Muscle of leg (tissue), 11 donors: ENCODE results near the gene HMGN2. TPM values are rescaled to one million over a fixed set of nuclear protein-coding genes. Genes with fewer than 3 reads are reported as not detected.
"Not testable (repeated sequence)": the region's sequence is repeated elsewhere in the genome, so short reads cannot be mapped to it uniquely, and the experiment has no call there.

Source experiments
- DNase-seq: peaks from one replicate; pipeline ENCODE4 v3.0.0; 2013
- H3K27ac ChIP-seq: one replicate; pipeline ENCODE4 v1.5.1; 2013; ENCODE audit warnings: mild to moderate bottlenecking, low read length, control low read depth
- H3K27me3 ChIP-seq: one replicate; pipeline ENCODE4 v1.6.1; 2013; ENCODE audit warnings: low read length; ENCODE audit not compliant: control insufficient read depth, insufficient read depth
- H3K36me3 ChIP-seq: one replicate; pipeline ENCODE4 v1.6.1; 2013; ENCODE audit warnings: low read length; ENCODE audit not compliant: control insufficient read depth, insufficient read depth
- H3K4me1 ChIP-seq: one replicate; pipeline ENCODE4 v1.6.1; 2013; ENCODE audit warnings: low read length; ENCODE audit not compliant: control insufficient read depth, insufficient read depth
- H3K4me3 ChIP-seq: one replicate; pipeline ENCODE4 v1.5.1; 2013; ENCODE audit warnings: low read length, control low read depth
- H3K9me3 ChIP-seq: replicated peaks from 2 replicates; pipeline ENCODE4 v1.6.1; 2013; ENCODE audit warnings: low read depth, low read length; ENCODE audit not compliant: control insufficient read depth
- WGBS: methylation state at CpG from one replicate; pipeline ENCODE4 v1.1.5; 2013; ENCODE audit warnings: missing lambda C conversion rate; ENCODE audit not compliant: insufficient coverage; 5-methylcytosine and 5-hydroxymethylcytosine counted together
- polyA plus RNA-seq, 8 donors: library from polyadenylated mRNA; unstranded; fragments of 120-200 nt; gene quantifications; one replicate each; pipeline versions ENCODE4 v1.2.1 to v1.2.3, GENCODE V29; 2013; ENCODE audit warnings: inconsistent platforms in 1 of 8, low replicate concordance in 1 of 8; ENCODE audit not compliant: insufficient read length in 8 of 8, insufficient read depth in 1 of 8
- total RNA-seq: library from RNA; stranded (reverse); fragments of 120-200 nt; gene quantifications from one replicate; pipeline ENCODE4 v1.2.4, GENCODE V29; 2013

The HMGN2 gene
- total and polyA plus RNA-seq, 9 donors, result 478 to 912 (median 750) TPM

DNA sequence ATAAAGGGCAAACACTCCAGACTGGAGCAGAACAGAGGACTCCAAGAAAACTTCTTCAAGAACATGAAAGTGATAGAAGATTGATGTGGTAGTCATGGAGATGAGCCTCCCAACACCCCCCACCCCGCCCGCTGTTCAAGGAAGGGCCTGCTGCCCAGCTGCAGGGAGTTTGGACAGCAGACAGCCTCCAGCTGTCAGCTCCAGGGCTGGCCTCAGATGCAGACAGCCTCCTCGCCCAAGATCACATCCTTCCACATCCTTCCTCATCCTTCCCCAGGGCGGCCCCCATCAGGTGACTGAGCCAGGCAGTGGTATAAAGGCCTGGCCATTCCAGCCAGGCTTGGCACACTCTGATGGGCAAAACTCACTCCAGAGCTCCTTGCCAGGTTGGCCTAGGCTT lies 24.6 kb downstream of the HMGN2 start:
- no peaks in the 10 kb centered on the region for H3K27me3 ChIP-seq
- peak; percentile 57 for DNase-seq

DNA sequence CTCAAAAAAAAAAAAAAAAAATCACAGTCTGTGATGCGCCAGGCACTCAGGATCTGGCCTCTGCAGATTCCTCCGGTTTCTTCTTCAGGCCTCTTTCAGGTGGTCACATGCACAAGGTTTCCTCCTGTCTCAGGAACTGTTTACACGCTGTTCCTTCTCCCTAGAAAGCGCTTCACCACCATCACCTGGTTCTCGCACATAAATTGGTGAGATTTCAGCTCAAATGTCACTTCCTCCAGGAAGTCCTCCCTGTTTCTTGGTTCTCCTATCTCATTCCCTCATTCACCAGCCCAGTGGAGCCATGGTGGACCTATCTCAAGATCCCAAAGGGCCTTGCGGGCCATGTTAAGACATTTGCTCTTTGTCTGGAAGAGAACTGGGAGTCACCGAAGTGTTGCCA lies 26.7 kb downstream of the HMGN2 start:
- no peak for DNase-seq
- Histone ChIP-seq H3K27me3 (no peaks in the 10 kb centered on the region), H3K4me1 (peaks cover 11% of the 10 kb centered on the region), H3K36me3 (no peaks in the 10 kb centered on the region), H3K9me3 (no peaks in the 10 kb centered on the region), H3K4me3 (no peak overlapping the region), H3K27ac (no peak overlapping the region)
- 88% methylated on average over 4 of the region's 7 CpGs for WGBS

More for the DNA sequence above, 24.6 kb downstream of the HMGN2 start:
- Histone ChIP-seq H3K4me3 (no peak overlapping the region), H3K4me1 (peaks cover 11% of the 10 kb centered on the region), H3K27ac (no peak overlapping the region), H3K36me3 (no peaks in the 10 kb centered on the region), H3K9me3 (no peaks in the 10 kb centered on the region)
- WGBS, result 29% methylated on average over 3 of the region's 4 CpGs

DNA sequence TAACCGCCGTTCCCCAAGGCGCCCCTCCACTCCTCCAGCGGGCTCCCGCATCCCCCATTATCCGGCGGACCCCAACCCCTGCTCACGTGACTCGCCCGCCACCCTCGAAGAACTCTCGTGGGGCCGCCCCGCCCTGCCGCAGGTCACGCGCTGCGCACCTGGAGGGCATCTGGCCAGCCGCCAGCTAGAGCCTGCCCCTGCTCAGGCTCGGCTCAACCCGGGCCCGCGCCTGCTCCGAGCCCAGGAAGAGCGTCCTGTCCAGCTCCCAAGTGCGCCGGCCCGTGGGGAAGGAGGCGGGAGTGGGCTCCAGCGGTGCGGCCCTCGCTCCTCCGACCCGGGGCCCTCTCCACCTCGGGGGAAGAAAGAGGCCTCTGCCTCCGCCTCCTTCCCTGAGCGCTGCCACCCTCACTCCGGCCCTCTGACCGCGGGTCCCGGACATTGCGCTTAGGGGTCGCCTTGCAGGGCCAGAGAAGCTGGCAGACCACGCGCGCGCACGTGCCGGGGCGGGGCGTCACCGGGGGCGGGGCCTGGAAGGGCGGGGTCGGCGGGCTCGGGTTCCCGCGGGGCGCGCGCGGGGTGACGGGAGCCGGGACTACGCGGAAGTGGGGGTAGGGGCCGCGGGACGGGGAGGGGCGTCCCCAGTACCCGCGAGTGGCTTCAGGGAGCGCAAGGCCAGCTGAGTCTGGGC lies 28.4 kb downstream of the HMGN2 start:
- peak; percentile 91 for DNase-seq
- peaks cover 11% of the 10 kb centered on the region for H3K4me1 ChIP-seq
- peak overlapping the region; percentile 85 for H3K27ac ChIP-seq
- H3K9me3 ChIP-seq, result no peaks in the 10 kb centered on the region
- WGBS, result under 1% methylated on average over 69 of the region's 74 CpGs
- H3K36me3 ChIP-seq, result no peaks in the 10 kb centered on the region
- H3K4me3 ChIP-seq, result peak overlapping the region; percentile 75
- H3K27me3 ChIP-seq, result no peaks in the 10 kb centered on the region

DNA sequence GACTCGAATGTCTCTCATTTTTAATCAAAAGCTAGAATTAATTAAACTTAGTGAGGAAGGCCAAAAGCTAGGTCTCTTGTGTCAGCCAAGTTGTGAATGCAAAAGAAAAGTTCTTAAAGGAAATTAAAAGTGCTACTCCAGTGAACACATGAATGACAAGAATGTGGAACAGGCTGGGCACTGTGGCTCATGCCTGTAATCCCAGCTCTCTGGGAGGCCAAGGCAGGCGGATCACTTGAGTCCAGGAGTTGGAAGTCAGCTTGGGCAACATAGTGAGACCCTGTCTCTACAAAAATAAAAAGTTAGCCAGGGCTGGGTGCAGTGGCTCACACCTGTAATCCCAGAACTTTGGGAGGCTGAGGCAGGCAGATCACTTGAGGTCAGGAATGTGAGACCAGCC lies 38.5 kb downstream of the HMGN2 start:
- 67% methylated on average over 1 of the region's 2 CpGs for WGBS
- DNase-seq, H3K4me3 ChIP-seq, H3K36me3 ChIP-seq, H3K4me1 ChIP-seq, H3K27ac ChIP-seq, H3K9me3 ChIP-seq, H3K27me3 ChIP-seq: not testable (repeated sequence)

DNA sequence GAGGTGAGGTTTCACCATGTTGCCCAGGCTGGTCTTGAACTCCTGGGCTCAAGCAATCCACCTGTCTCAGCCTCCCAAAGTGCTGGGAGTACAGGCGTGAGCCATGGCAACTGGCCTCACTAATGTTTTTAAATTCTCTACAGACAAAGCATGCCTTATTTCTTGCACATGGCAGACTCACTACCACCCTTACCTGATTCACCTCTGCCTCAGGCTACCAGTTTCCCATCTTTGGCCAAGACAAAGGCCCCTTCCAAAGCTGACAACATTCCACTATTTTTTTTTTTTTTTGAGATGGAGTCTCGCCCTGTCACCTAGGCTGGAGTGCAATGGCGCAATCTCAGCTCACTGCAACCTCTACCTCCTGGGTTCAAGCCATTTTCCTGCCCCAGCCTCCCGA lies 43.6 kb downstream of the HMGN2 start:
- H3K36me3 ChIP-seq, H3K4me3 ChIP-seq, H3K27ac ChIP-seq, H3K9me3 ChIP-seq, DNase-seq, H3K27me3 ChIP-seq, H3K4me1 ChIP-seq: not testable (repeated sequence)
- 68% methylated on average over 4 of the region's 4 CpGs for WGBS

DNA sequence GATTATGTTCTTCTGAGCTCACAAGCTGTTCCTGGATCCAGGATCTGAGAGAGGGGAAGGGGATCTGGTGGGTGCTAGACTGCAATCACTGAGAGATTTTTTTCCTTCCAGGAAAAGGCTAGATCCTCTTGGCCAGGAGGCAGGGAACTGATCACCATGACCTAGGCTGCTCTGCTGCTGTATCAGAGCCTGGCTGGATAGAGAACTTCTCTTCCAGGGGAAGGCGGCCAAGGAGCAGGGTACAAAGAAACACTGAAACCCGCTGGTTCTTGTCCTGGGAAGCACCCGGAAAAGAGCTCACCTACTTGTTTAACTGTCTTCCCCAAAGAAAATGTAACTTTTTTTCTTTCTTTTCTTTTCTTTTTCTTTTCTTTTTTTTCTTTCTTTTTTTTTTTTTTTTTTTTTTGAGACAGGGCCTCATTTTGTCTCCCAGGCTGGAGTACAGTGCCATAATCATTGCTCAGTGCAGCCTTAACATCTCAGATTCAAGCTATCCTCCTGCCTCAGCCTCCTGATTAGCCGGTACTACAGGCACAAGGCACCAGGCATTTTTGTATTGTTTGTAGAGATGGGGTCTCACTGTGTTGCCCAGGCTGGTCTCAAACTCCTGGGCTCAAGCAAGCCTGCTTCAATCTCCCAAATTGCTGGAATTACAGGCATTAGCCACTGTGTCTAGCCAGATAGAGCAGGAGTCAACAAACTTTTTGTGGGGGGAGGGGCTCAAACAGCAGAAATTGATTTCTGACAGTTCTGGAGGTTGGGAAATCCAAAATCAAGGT lies 44.9 kb downstream of the HMGN2 start:
- Histone ChIP-seq H3K27ac (no peak overlapping the region), H3K27me3 (no peaks in the 10 kb centered on the region), H3K4me3 (no peak overlapping the region), H3K4me1 (no peaks in the 10 kb centered on the region), H3K36me3 (no peaks in the 10 kb centered on the region), H3K9me3 (no peaks in the 10 kb centered on the region)
- 96% methylated on average over 3 of the region's 4 CpGs for WGBS
- DNase-seq, result no peak

DNA sequence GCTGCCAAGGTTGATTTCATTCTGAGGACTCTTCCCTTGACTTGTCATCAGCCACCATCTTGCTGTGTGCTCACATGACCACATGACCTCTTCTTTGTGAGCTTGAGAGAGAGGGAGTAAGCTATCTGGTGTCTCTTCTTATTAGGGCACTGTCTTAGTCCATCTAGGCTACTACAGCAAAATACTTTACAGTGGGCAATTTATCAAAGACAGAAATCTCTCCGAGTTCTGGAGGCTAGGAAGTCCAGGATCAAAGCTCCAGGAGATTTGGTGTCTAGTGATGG lies 45.5 kb downstream of the HMGN2 start:
- no CpG with 5 or more reads among the region's 1 CpG for WGBS

DNA sequence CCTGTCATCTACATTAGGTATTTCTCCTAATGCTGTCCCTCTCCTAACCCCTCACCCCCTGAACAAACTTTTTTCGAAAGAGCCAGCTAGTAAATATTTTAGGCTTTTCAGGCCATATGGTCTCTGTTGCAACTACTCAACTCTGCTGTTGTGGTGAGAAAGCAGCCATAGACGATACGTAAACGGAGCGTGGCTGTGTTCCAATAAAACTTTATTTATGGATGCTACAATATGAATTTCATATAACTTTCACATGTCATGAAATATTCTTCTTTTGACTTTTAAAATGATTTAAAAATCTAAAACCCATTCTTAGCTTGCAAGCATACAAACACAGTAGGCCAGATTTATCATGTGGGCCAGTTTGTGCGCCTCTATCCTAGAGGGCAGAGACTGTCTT lies 46.1 kb downstream of the HMGN2 start:
- H3K4me1 ChIP-seq, result no peaks in the 10 kb centered on the region
- H3K4me3 ChIP-seq, result no peak overlapping the region
- H3K27ac ChIP-seq, result no peak overlapping the region
- DNase-seq, result no peak
- H3K36me3 ChIP-seq, result no peaks in the 10 kb centered on the region
- no peaks in the 10 kb centered on the region for H3K9me3 ChIP-seq
- WGBS, result no CpG with 5 or more reads among the region's 6 CpGs
- no peaks in the 10 kb centered on the region for H3K27me3 ChIP-seq

More for the DNA sequence above, 45.5 kb downstream of the HMGN2 start:
- H3K9me3 ChIP-seq, result no peaks in the 10 kb centered on the region
- no peak for DNase-seq
- H3K4me3 ChIP-seq, result no peak overlapping the region
- H3K27ac ChIP-seq, result no peak overlapping the region
- H3K36me3 ChIP-seq, result no peaks in the 10 kb centered on the region
- H3K27me3 ChIP-seq, result no peaks in the 10 kb centered on the region
- no peaks in the 10 kb centered on the region for H3K4me1 ChIP-seq

DNA sequence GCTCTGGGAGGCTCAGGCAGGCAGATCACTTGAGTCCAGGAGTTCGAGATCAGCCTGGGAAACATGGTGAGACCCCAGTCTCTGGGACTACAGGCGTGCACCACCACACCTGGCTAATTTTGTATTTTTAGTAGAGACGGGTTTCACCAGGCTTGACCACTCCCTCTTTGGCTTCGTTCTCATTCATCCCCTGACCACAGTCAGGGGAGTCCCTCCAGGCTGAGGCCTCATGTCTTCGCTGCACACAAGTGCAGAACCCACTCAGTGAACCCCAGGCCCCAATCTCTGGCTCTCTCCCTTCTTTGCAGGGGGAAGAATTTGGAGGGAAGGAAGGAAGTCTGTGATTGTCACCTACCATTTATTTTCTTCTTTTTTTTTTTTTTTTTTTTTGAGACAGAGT lies 48.1 kb downstream of the HMGN2 start:
- Histone ChIP-seq H3K4me1 (no peaks in the 10 kb centered on the region), H3K27me3 (peaks cover 7% of the 10 kb centered on the region), H3K9me3 (no peaks in the 10 kb centered on the region), H3K36me3 (no peaks in the 10 kb centered on the region), H3K4me3 (no peak overlapping the region), H3K27ac (no peak overlapping the region)
- no peak for DNase-seq
- 100% methylated on average over 2 of the region's 5 CpGs for WGBS

DNA sequence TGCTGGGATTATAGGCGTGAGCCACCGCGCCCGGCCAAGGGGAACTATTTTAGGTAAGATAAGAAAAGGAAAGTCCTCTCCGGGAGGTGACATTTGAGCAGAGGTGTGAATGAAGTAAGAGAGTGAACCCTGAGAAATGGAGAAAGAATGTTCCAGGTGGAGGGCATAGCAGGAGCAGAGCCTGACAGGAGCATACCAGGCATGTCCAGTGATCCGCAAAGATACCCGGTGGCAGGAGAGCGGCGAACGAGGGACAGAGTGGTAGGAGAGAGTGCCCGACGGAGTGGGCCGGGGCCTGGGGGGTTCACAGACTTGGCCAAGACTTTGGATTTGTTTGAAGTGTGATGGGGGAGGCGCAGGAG lies 49.4 kb downstream of the HMGN2 start:
- no peak overlapping the region for H3K27ac ChIP-seq
- no peak for DNase-seq
- no peak overlapping the region for H3K4me3 ChIP-seq
- H3K27me3 ChIP-seq, result peaks cover 7% of the 10 kb centered on the region
- H3K4me1 ChIP-seq, result no peaks in the 10 kb centered on the region
- no peaks in the 10 kb centered on the region for H3K9me3 ChIP-seq
- WGBS, result 68% methylated on average over 13 of the region's 14 CpGs
- no peaks in the 10 kb centered on the region for H3K36me3 ChIP-seq
